Mesendoderm (in vitro differentiated cells): ENCODE measurements around the gene BCL10.

ENCODE experiments used
- DNase-seq: peaks from one replicate; pipeline ENCODE4 v3.0.0; 2013
- H2AK5ac ChIP-seq: 2 replicates; pipeline ENCODE4 v1.6.1; 2013; ENCODE audit warnings: low read length, inconsistent platforms
- H2BK120ac ChIP-seq: 2 replicates; pipeline ENCODE4 v1.6.1; 2013; ENCODE audit warnings: low read depth, mild to moderate bottlenecking, low read length, moderate library complexity, mixed read lengths
- H2BK15ac ChIP-seq: replicated peaks from 2 replicates; pipeline ENCODE4 v1.6.1; 2013; ENCODE audit warnings: low read depth, mild to moderate bottlenecking, moderate library complexity
- H2BK5ac ChIP-seq: 2 replicates; pipeline ENCODE4 v1.6.1; 2013; ENCODE audit warnings: low read length, inconsistent platforms
- H3K18ac ChIP-seq: 2 replicates; pipeline ENCODE4 v1.6.1; 2013; ENCODE audit warnings: mild to moderate bottlenecking, low read length, mixed read lengths
- H3K23ac ChIP-seq: one replicate; pipeline ENCODE4 v1.6.1; 2013; ENCODE audit warnings: low read length
- H3K27ac ChIP-seq: 2 replicates; pipeline ENCODE4 v1.5.1; 2013; ENCODE audit warnings: low read depth, mild to moderate bottlenecking, inconsistent platforms, low read length, moderate library complexity
- H3K27me3 ChIP-seq: 2 replicates; pipeline ENCODE4 v1.6.1; 2013; ENCODE audit warnings: low read length, control low read depth, mild to moderate bottlenecking, inconsistent platforms; ENCODE audit not compliant: insufficient read depth, poor library complexity
- H3K36me3 ChIP-seq: 2 replicates; pipeline ENCODE4 v1.6.1; 2013; ENCODE audit warnings: low read length, inconsistent platforms; ENCODE audit not compliant: control insufficient read depth, insufficient read depth
- H3K4ac ChIP-seq: one replicate; pipeline ENCODE4 v1.6.1; 2013; ENCODE audit warnings: low read depth, mild to moderate bottlenecking, low read length, moderate library complexity
- H3K4me1 ChIP-seq: 2 replicates; pipeline ENCODE4 v1.6.1; 2013; ENCODE audit warnings: low read depth, low read length, inconsistent platforms; ENCODE audit not compliant: control insufficient read depth
- H3K4me2 ChIP-seq: 2 replicates; pipeline ENCODE4 v1.6.1; 2013; ENCODE audit warnings: low read length
- H3K4me3 ChIP-seq: 2 replicates; pipeline ENCODE4 v1.5.1; 2013; ENCODE audit warnings: mild to moderate bottlenecking, low read length
- H3K56ac ChIP-seq: one replicate; pipeline ENCODE4 v1.6.1; 2013; ENCODE audit warnings: low read length
- H3K79me1 ChIP-seq: 2 replicates; pipeline ENCODE4 v1.6.1; 2013; ENCODE audit warnings: low read length, inconsistent platforms
- H3K79me2 ChIP-seq: 2 replicates; pipeline ENCODE4 v1.6.1; 2013; ENCODE audit warnings: mild to moderate bottlenecking, low read length; ENCODE audit not compliant: control insufficient read depth, insufficient read depth
- H3K9ac ChIP-seq: 2 replicates; pipeline ENCODE4 v1.6.1; 2013; ENCODE audit warnings: low read length, inconsistent platforms
- H4K5ac ChIP-seq: one replicate; pipeline ENCODE4 v1.6.1; 2013; ENCODE audit warnings: low read length
- H4K8ac ChIP-seq: one replicate; pipeline ENCODE4 v1.6.1; 2013; ENCODE audit warnings: low read depth, mild to moderate bottlenecking, control low read depth, low read length, moderate library complexity
- WGBS: extraction: QIAGEN DNeasy Blood & Tissue Kit; methylation state at CpG from one replicate; pipeline ENCODE4 v1.1.7; 2013; ENCODE audit warnings: low lambda C conversion rate, missing lambda C conversion rate; ENCODE audit not compliant: insufficient coverage; ENCODE audit errors: extremely low coverage; 5-methylcytosine and 5-hydroxymethylcytosine counted together

Gene BCL10

GRCh38 chr1:85315789-85316188 lies 39.4 kb upstream of the BCL10 start:
- 100% methylated on average over 2 of the region's 8 CpGs for WGBS
- no peak overlapping the region for H3K23ac ChIP-seq
- no peak overlapping the region for H3K18ac ChIP-seq
- no peak overlapping the region for H2AK5ac ChIP-seq
- no peak overlapping the region for H2BK15ac ChIP-seq
- H4K5ac ChIP-seq, result no peak overlapping the region
- H2BK5ac ChIP-seq, result no peak overlapping the region
- DNase-seq, result peak; percentile 57
- H3K79me2 ChIP-seq, result no peaks in the 10 kb centered on the region
- H3K4me3 ChIP-seq, result no peak overlapping the region
- no peaks in the 10 kb centered on the region for H3K27me3 ChIP-seq
- H4K8ac ChIP-seq, result no peak overlapping the region
- H3K4ac ChIP-seq, result no peak overlapping the region
- no peak overlapping the region for H3K9ac ChIP-seq
- H3K56ac ChIP-seq, result no peak overlapping the region
- H3K36me3 ChIP-seq, result no peaks in the 10 kb centered on the region
- peaks cover 3% of the 10 kb centered on the region for H3K4me1 ChIP-seq
- H3K4me2 ChIP-seq, result no peak overlapping the region
- no peak overlapping the region for H3K27ac ChIP-seq
- no peaks in the 10 kb centered on the region for H3K79me1 ChIP-seq
- no peak overlapping the region for H2BK120ac ChIP-seq

GRCh38 chr1:85314726-85315125 lies 38.3 kb upstream of the BCL10 start:
- H3K4me3 ChIP-seq, result no peak overlapping the region
- H3K79me1 ChIP-seq, result no peaks in the 10 kb centered on the region
- no peak overlapping the region for H2AK5ac ChIP-seq
- H3K9ac ChIP-seq, result no peak overlapping the region
- no peak overlapping the region for H3K18ac ChIP-seq
- H3K79me2 ChIP-seq, result no peaks in the 10 kb centered on the region
- H3K4me1 ChIP-seq, result peaks cover 3% of the 10 kb centered on the region
- DNase-seq, result peak; percentile 17
- no peak overlapping the region for H3K23ac ChIP-seq
- H3K27ac ChIP-seq, result no peak overlapping the region
- no peak overlapping the region for H3K56ac ChIP-seq
- no peak overlapping the region for H2BK120ac ChIP-seq
- no peaks in the 10 kb centered on the region for H3K27me3 ChIP-seq
- H2BK15ac ChIP-seq, result no peak overlapping the region
- no peak overlapping the region for H2BK5ac ChIP-seq
- no peak overlapping the region for H3K4me2 ChIP-seq
- H3K4ac ChIP-seq, result no peak overlapping the region
- no peak overlapping the region for H4K8ac ChIP-seq
- H4K5ac ChIP-seq, result no peak overlapping the region
- no peaks in the 10 kb centered on the region for H3K36me3 ChIP-seq

GRCh38 chr1:85313888-85314696 lies 37.7 kb upstream of the BCL10 start:
- no peak overlapping the region for H3K27ac ChIP-seq
- no peak overlapping the region for H2AK5ac ChIP-seq
- peak; percentile 46 for DNase-seq
- H3K4me1 ChIP-seq, result peaks cover 3% of the 10 kb centered on the region
- no peak overlapping the region for H2BK15ac ChIP-seq
- no peak overlapping the region for H4K8ac ChIP-seq
- no peaks in the 10 kb centered on the region for H3K36me3 ChIP-seq
- no peaks in the 10 kb centered on the region for H3K79me2 ChIP-seq
- WGBS, result no CpG with 5 or more reads among the region's 3 CpGs
- H3K79me1 ChIP-seq, result no peaks in the 10 kb centered on the region
- no peak overlapping the region for H3K4me2 ChIP-seq
- H3K23ac ChIP-seq, result no peak overlapping the region
- no peaks in the 10 kb centered on the region for H3K27me3 ChIP-seq
- H2BK120ac ChIP-seq, result no peak overlapping the region
- no peak overlapping the region for H2BK5ac ChIP-seq
- no peak overlapping the region for H3K9ac ChIP-seq
- no peak overlapping the region for H4K5ac ChIP-seq
- no peak overlapping the region for H3K56ac ChIP-seq
- no peak overlapping the region for H3K18ac ChIP-seq
- H3K4ac ChIP-seq, result no peak overlapping the region
- H3K4me3 ChIP-seq, result no peak overlapping the region

- Histone ChIP-seq H4K8ac (no peak overlapping the region), H3K56ac (no peak overlapping the region), H3K18ac (peak overlapping the region; percentile 46), H3K23ac (no peak overlapping the region), H3K36me3 (no peaks in the 10 kb centered on the region), H3K4ac (no peak overlapping the region), H3K79me2 (no peaks in the 10 kb centered on the region), H3K4me2 (no peak overlapping the region), H2BK15ac (no peak overlapping the region), H3K4me3 (no peak overlapping the region), H3K27me3 (no peaks in the 10 kb centered on the region), H2BK120ac (no peak overlapping the region), H4K5ac (no peak overlapping the region), H2BK5ac (no peak overlapping the region), H3K79me1 (no peaks in the 10 kb centered on the region), H3K9ac (no peak overlapping the region), H3K4me1 (peaks cover 6% of the 10 kb centered on the region), H3K27ac (no peak overlapping the region), H2AK5ac (no peak overlapping the region)
- no peak for DNase-seq
- WGBS, result no CpG with 5 or more reads among the region's 2 CpGs
Measured at GRCh38 chr1:85311818-85312217, 35.4 kb upstream of the BCL10 start.

GRCh38 chr1:85308833-85309350 lies 32.5 kb upstream of the BCL10 start:
- H3K79me1 ChIP-seq, result no peaks in the 10 kb centered on the region
- H3K23ac ChIP-seq, result peak overlapping the region; percentile 3
- no peak overlapping the region for H4K5ac ChIP-seq
- H3K27ac ChIP-seq, result no peak overlapping the region
- no peak overlapping the region for H2BK5ac ChIP-seq
- WGBS, result no CpG with 5 or more reads among the region's 4 CpGs
- no peak for DNase-seq
- no peaks in the 10 kb centered on the region for H3K27me3 ChIP-seq
- no peak overlapping the region for H3K4me2 ChIP-seq
- H3K4me1 ChIP-seq, result peaks cover 6% of the 10 kb centered on the region
- no peak overlapping the region for H3K56ac ChIP-seq
- no peak overlapping the region for H2BK120ac ChIP-seq
- no peaks in the 10 kb centered on the region for H3K36me3 ChIP-seq
- no peak overlapping the region for H4K8ac ChIP-seq
- no peak overlapping the region for H3K18ac ChIP-seq
- peak overlapping the region; percentile 48 for H3K4ac ChIP-seq
- no peak overlapping the region for H2BK15ac ChIP-seq
- no peak overlapping the region for H3K4me3 ChIP-seq
- H3K79me2 ChIP-seq, result no peaks in the 10 kb centered on the region
- H2AK5ac ChIP-seq, result no peak overlapping the region
- no peak overlapping the region for H3K9ac ChIP-seq
